HEK293 (cell line): ENCODE data around the gene CACHD1.

Source experiments
- CTCF ChIA-PET: fragments of 350-600 bp; formaldehyde crosslinking; extraction: SDS; loops from one replicate; lab custom pipeline; 2021; ENCODE audit warnings: antibody characterized with exemption; lab: Yijun Ruan, JAX
- POLR2A ChIA-PET: fragments of 300-600 bp; formaldehyde crosslinking; extraction: SDS; loops from one replicate; lab custom pipeline; 2020; ENCODE audit warnings: antibody characterized with exemption, inconsistent platforms; lab: Yijun Ruan, JAX
- H3K27ac ChIP-seq: fragments of 200-500 bp; sonication (Bioruptor generic); 2 replicates; pipeline ENCODE4 v1.5.1; 2014; ENCODE audit warnings: low read depth, low read length, control low read depth, inconsistent platforms; ENCODE audit errors: extremely low read depth
- H3K36me3 ChIP-seq, 2 experiments: fragments of 200-500 bp in 1 of 2; sonication (Bioruptor generic) in 1 of 2; 1 replicate in 1 of 2; 2 replicates in 1 of 2; pipeline ENCODE4 v1.5.1; 2014 to 2017; ENCODE audit warnings: inconsistent platforms in 2 of 2, low read length in 2 of 2; ENCODE audit not compliant: control insufficient read depth in 2 of 2, insufficient read depth in 1 of 2
- H3K4me1 ChIP-seq: fragments of 200-500 bp; sonication (Bioruptor generic); 2 replicates; pipeline ENCODE4 v1.5.1; 2014; ENCODE audit warnings: mild to moderate bottlenecking, low read length, inconsistent platforms; ENCODE audit not compliant: control insufficient read depth, insufficient read depth
- H3K4me3 ChIP-seq: 2 replicates; pipeline ENCODE4 v1.5.1; 2011; ENCODE audit warnings: low read depth, mild to moderate bottlenecking, control low read depth, low read length, moderate library complexity
- H3K9me3 ChIP-seq: fragments of 200-500 bp; sonication (Bioruptor generic); 2 replicates; pipeline ENCODE4 v1.5.1; 2014; ENCODE audit warnings: low read depth, low read length, inconsistent platforms; ENCODE audit not compliant: control insufficient read depth, insufficient read depth
- KLF7 ChIP-seq: fragments of 450-650 bp; formaldehyde crosslinking; IDR thresholded peaks from 2 replicates; pipeline ENCODE4 v1.5.1; 2016; ENCODE audit warnings: missing biosample characterization, missing genetic modification characterization, borderline replicate concordance
- KLF8 ChIP-seq: fragments of 450-650 bp; formaldehyde crosslinking; IDR thresholded peaks from 2 replicates; pipeline ENCODE4 v1.5.1; 2016; ENCODE audit warnings: missing biosample characterization, missing genetic modification characterization
- PRDM10 ChIP-seq: fragments of 450-650 bp; formaldehyde crosslinking; IDR thresholded peaks from 2 replicates; pipeline ENCODE4 v1.5.1; 2016; ENCODE audit warnings: missing biosample characterization, missing genetic modification characterization
- SCRT1 ChIP-seq: fragments of 450-650 bp; formaldehyde crosslinking; IDR thresholded peaks from 2 replicates; pipeline ENCODE4 v1.5.1; 2016; ENCODE audit warnings: missing biosample characterization, missing genetic modification characterization, borderline replicate concordance
- SCRT2 ChIP-seq: fragments of 450-650 bp; formaldehyde crosslinking; IDR thresholded peaks from 2 replicates; pipeline ENCODE4 v1.5.1; 2016; ENCODE audit warnings: missing biosample characterization, missing genetic modification characterization
- SETDB1 ChIP-seq: IDR thresholded peaks from one replicate; pipeline ENCODE4 v1.6.1; 2017; ENCODE audit warnings: mild to moderate bottlenecking, low read length, moderate library complexity, mixed read lengths; ENCODE audit not compliant: insufficient read length
- SP7 ChIP-seq: fragments of 450-650 bp; formaldehyde crosslinking; IDR thresholded peaks from 2 replicates; pipeline ENCODE4 v1.5.1; 2016; ENCODE audit warnings: missing biosample characterization, missing genetic modification characterization
- TRIM28 ChIP-seq: IDR thresholded peaks from 2 replicates; pipeline ENCODE4 v1.6.1; 2011; ENCODE audit warnings: low read length, control low read depth, borderline replicate concordance
- ZBTB17 ChIP-seq: fragments of 450-650 bp; formaldehyde crosslinking; IDR thresholded peaks from 2 replicates; pipeline ENCODE4 v1.5.1; 2016; ENCODE audit warnings: missing biosample characterization, missing genetic modification characterization
- ZIC2 ChIP-seq: fragments of 450-650 bp; formaldehyde crosslinking; IDR thresholded peaks from 2 replicates; pipeline ENCODE4 v1.5.1; 2016; ENCODE audit warnings: missing biosample characterization, missing genetic modification characterization
- ZNF350 ChIP-seq: fragments of 450-650 bp; formaldehyde crosslinking; IDR thresholded peaks from 2 replicates; pipeline ENCODE4 v1.5.0; 2017; ENCODE audit warnings: missing biosample characterization, mild to moderate bottlenecking, missing genetic modification characterization
- ZNF48 ChIP-seq: fragments of 450-650 bp; formaldehyde crosslinking; IDR thresholded peaks from 2 replicates; pipeline ENCODE4 v1.5.1; 2016; ENCODE audit warnings: missing biosample characterization, missing genetic modification characterization
- ZNF624 ChIP-seq: fragments of 450-650 bp; formaldehyde crosslinking; IDR thresholded peaks from 2 replicates; pipeline ENCODE4 v1.5.1; 2017; ENCODE audit warnings: missing biosample characterization, missing genetic modification characterization
- ZNF645 ChIP-seq: fragments of 450-650 bp; formaldehyde crosslinking; IDR thresholded peaks from 2 replicates; pipeline ENCODE4; 2016; ENCODE audit warnings: missing biosample characterization, missing genetic modification characterization

Gene CACHD1

GRCh38 chr1:64572222-64572900 is 102.4 kb downstream of the CACHD1 start (continued):
- TF ChIP-seq PRDM10 (tag by site-specific recombination) (peak; percentile 55), ZIC2 (tag by site-specific recombination) (peak; percentile 89), SP7 (peak; percentile 78)

GRCh38 chr1:64574301-64574700 is 104.4 kb downstream of the CACHD1 start:
- no peaks in the 10 kb centered on the region for H3K36me3 ChIP-seq
- no peak overlapping the region for H3K4me3 ChIP-seq
- TF ChIP-seq ZNF645 (tag by site-specific recombination) (no peak), KLF7 (tag by site-specific recombination) (no peak), ZNF624 (tag by site-specific recombination) (no peak), SP7 (0 out of 2 replicates have a peak, but pooled peaks have one; percentile 28), ZNF48 (tag by site-specific recombination) (no peak)
- POLR2A ChIA-PET, result no interaction called here
- CTCF ChIA-PET, result interaction anchor here (0.8 to 2.1 kb wide), 3 partner anchors 9 to 305 kb away, joined by 3 to 9 read pairs (median 4); no protein-coding TSS in a partner anchor
- H3K4me1 ChIP-seq, result peaks cover 9% of the 10 kb centered on the region; the same call in 1 of the 2 replicates
- no peaks in the 10 kb centered on the region for H3K9me3 ChIP-seq
- no peak overlapping the region for H3K27ac ChIP-seq

GRCh38 chr1:64575881-64576676 is 106.2 kb downstream of the CACHD1 start:
- no peak overlapping the region for H3K4me3 ChIP-seq
- ChIA-PET POLR2A (no interaction called here), CTCF (interaction anchor here (2.1 kb wide), 1 partner anchor 8 kb away, joined by 9 read pairs; no protein-coding TSS in a partner anchor)
- H3K36me3 ChIP-seq, result no peaks in the 10 kb centered on the region
- H3K27ac ChIP-seq, result no peak overlapping the region
- no peaks in the 10 kb centered on the region for H3K9me3 ChIP-seq
- H3K4me1 ChIP-seq, result peaks cover 12% of the 10 kb centered on the region; the same call in 1 of the 2 replicates
- TF ChIP-seq SETDB1, result no peak
- peak; percentile 35; the same call in 1 of the 2 replicates for TF ChIP-seq SCRT1 (tag by site-specific recombination)
- TF ChIP-seq SCRT2, result peak; percentile 45; the same call in 1 of the 2 replicates

GRCh38 chr1:64578270-64578973 is 108.5 kb downstream of the CACHD1 start:
- no peak overlapping the region for H3K4me3 ChIP-seq
- TF ChIP-seq TRIM28, result peak; percentile 21; the same call in 1 of the 2 replicates
- TF ChIP-seq ZBTB17, result no peak
- no peak for TF ChIP-seq KLF8 (tag by site-specific recombination)
- TF ChIP-seq ZNF350, result peak; percentile 63; the same call in 1 of the 2 replicates
- no peaks in the 10 kb centered on the region for H3K36me3 ChIP-seq
- H3K4me1 ChIP-seq, result peaks cover 16% of the 10 kb centered on the region
- ChIA-PET POLR2A (no interaction called here), CTCF (interaction anchor here (0.6 kb wide), 2 partner anchors 12 to 25 kb away, joined by 3 to 4 read pairs; no protein-coding TSS in a partner anchor)
- no peaks in the 10 kb centered on the region for H3K9me3 ChIP-seq
- H3K27ac ChIP-seq, result no peak overlapping the region
